Activated CD8-positive, alpha-beta memory T cell treated with anti-CD3 and anti-CD28 coated beads for 4 hours (primary cell): ENCODE data around the gene OSBPL6.
"Not testable (repeated sequence)": the region's sequence is repeated elsewhere in the genome, so short reads cannot be mapped to it uniquely, and the experiment has no call there.

Experiments
- DNase-seq, 2 donors: peaks; one replicate each; pipeline ENCODE4 v3.0.0-alpha.2; 2020; ENCODE audit warnings: low read depth in 2 of 2

Gene OSBPL6

GRCh38 chr2:178350051-178350450, 155.7 kb downstream of the OSBPL6 start:
- no peak for DNase-seq

GRCh38 chr2:178357704-178358103, 163.4 kb downstream of the OSBPL6 start:
- DNase-seq = not testable (repeated sequence)

DNA sequence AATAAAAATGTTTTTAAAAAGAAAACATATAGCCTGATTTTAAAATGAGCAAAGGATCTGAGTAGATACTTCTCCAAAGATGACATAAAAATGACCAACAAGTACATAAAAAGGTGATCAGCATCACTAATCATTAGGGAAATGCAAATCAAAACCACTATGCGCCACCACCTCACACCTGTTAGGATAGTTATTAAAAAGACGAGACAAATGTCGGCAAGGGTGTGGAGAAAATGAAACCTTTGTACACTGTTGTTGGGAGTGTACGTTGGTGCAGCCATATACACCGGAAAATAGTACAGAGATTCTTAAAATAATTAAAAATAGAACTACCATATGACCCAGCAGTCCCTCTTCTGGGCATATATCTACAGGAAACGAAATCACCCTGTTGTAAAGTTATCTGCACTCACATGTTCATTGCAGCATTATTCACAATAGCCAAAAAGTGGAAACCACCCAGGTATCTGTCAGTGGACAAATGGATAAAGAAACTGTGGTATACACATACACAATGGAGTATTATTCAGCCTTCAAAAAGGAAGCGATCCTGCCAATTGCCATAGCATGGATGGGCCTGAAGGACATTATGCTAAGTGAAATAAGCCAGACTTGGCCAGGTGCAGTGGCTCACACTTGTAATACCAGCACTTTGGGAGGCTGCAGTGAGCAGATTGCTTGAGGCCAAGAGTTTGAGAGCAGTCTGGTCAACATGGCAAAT, 165.0 kb downstream of the OSBPL6 start:
- no peak for DNase-seq

DNA sequence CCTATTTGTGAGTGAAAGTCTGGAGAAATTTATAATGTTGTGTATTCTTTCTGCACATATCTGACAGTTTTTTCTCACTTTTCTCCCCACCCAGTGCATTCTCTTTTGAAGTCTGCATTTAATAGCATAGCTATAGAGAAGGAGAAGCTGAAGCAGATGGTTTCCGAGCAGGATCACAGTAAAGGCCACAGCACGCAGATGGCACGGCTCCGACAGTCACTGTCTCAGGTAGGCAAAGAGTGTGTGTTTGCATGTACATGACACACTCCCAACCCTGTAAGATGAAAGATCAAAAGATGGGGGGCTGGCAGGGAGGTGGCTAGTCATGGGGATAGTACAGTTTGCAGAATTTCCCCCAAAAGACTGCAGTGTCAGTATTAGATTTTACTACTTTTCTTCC, 167.3 kb downstream of the OSBPL6 start:
- no peak for DNase-seq

DNA sequence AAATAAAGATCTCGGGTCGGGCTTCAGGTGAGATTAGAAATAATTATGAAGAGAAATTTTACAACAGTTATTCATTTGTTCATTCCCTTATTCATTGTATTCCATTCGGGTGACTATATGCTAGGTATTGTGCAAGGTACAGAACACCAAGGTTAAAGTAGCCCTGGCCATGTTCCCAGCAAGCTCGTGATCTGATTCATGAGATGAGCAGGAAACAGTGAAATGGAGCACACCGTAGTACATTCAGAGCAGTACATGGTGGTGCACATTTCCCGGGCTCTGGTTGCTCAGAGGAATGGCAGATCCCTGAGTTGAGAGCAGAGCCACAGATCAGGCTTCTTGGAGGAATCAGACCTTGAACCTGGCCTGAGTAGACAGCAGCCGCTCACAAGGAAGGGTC, 168.9 kb downstream of the OSBPL6 start:
- DNase-seq = no peak

GRCh38 chr2:178365116-178365515, 170.8 kb downstream of the OSBPL6 start:
- no peak for DNase-seq

- DNase-seq = no peak
These were observed 172.1 kb downstream of the OSBPL6 start for GRCh38 chr2:178366412-178366811.

DNA sequence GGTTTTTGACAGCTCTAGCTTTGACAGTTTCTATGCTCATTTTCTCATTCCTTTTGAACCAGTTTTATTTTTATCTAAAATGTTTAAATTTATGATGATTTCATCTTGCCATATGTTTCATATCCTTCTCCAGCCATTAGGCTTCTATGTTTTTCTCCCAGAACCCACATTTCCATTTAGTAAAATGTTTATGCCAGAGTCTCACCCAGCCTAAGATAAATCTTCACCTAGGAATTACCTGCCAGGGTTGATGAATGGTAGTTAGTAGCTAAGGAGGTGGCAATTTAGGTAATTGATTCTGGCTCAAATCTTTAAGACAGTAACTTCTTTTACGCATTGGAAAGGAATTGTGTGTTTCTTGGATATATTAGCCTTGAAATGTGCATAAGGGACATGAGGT, 173.0 kb downstream of the OSBPL6 start:
- DNase-seq = no peak

- DNase-seq = no peak
These were observed 180.6 kb downstream of the OSBPL6 start for GRCh38 chr2:178374865-178375264.

- DNase-seq = no peak
These were observed 182.7 kb downstream of the OSBPL6 start for GRCh38 chr2:178377046-178377445.

- DNase-seq = no peak
These were observed 185.1 kb downstream of the OSBPL6 start for GRCh38 chr2:178379162-178380004.

DNA sequence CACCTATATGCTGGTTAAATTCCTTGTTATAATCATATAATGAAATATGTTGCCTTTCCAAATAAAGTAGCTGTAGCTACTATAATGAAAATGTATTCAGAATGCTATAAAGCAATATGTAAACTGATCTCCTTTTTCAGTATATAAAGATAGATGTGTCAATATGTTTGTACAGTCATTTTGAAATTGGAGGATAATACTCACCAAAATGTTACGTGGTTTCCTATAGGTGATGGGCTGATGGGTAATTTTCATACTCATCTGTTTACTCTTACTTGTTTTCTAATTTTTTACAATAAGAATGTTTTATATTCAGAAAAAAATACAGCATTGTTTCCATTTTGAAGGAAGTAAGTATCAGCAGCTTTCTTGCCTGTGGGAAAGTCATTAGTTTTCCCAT, 186.5 kb downstream of the OSBPL6 start:
- DNase-seq = no peak

GRCh38 chr2:178383718-178384117, 189.4 kb downstream of the OSBPL6 start:
- no peak for DNase-seq

DNA sequence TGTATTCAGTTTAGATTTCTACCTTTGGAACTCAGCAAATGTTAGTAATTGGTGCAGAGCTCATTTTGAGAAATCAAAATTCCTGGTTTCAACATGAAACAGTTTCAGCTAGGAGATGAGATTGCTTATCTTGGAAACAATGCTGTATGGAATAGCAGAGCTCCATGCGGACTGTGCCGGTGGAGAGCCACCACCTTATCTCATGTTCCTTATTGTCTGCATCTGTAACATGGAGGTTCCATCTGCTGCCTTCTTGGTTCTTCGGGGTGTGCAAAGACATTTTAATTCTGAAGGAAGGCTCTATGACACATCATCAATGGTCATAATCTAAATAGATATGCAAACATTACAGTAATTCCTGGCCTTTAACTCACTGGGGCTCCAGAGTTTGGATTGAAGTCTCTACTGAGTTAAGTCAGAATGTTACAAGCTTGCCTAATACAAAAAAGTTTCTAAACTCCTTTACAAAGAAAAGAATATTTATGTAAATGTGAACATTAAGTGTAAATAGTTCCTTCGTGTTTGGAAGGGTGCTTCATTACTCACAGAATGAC, 191.4 kb downstream of the OSBPL6 start:
- DNase-seq = no peak

DNA sequence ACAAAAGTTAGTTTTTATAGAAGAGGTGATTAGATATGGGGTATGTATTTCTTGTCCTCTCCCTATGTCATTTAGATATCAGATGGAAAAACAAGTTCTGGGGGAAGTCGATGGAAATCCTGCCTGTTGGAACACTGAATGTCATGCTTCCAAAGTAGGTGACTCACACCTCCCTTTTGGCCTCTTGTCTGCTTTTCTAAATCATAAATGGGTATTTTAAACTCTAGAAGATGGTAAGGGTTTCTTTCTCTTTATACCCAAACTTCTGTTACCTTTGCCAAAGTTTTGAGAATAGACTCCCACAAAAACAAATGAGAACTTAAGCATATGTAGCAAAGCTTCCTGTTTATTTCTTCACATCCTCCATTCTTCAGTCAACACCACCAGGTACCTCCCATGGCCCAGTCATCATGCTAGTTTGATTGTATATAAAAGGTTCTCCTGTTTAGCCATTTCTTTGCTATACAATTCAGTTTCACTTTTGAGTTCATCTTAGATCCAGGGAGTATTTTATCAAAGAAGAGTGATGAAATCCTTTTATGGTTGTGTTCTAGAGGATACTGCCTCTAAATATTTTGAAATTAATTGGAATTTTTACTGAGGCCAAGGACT, 192.8 kb downstream of the OSBPL6 start:
- DNase-seq = no peak

DNA sequence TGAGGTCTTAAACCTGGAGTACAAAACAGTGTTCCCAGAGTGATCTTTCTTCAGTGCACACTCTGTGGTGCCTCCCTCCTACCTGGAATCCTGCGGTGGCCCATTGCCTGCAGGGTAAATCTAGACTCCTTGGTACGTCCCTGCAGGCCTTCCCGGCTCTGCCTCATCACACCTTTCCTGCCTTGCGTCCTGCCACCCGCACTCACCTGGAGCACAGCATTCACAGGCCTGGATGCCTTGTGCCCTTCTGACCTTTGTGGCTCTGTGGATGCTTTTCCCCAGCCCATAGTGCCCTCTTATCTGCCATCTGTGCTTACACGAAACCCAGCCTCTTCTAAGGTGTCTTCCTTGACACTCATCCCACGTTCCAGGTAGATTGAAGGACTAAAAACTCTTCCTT, 194.0 kb downstream of the OSBPL6 start:
- no peak for DNase-seq

DNA sequence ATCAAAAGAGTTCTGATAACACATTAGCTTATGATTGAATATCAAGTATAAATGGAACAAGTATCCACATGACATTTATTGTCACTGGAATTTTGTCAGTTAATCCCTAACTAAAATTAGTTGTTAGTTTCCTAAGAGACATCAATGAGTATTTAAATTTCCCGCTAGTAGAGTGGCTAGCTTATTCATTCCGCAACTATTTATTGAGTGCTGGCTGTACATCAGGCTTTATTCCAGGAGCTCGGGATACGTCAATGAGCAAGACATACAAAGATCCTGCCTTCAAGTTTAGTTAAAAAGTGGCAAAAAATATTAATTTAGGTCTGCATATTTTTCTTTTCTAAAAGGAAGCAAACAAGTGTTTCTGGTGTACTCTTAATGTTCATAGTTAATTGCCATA, 197.4 kb downstream of the OSBPL6 start:
- no peak for DNase-seq

GRCh38 chr2:178392215-178392614, 197.9 kb downstream of the OSBPL6 start:
- no peak for DNase-seq

DNA sequence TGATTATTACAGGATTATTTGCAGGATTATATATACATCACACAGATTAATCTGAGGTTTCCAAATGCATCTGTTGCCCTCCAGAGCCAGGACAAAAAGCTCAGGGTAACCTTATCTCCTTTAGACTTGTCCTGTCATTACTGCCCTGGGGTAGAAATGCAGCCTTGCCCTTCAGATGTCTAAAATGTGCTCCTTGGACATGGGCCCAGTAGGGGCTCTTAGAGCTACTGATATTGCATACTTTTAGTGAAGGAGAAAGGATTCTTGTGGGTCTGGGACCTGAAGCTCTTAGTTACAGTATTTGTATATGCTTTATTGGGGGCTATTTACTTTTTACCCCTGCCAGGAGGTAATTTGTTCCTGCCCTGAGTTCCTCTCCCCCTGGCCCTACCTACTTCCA, 200.5 kb downstream of the OSBPL6 start:
- no peak for DNase-seq

DNA sequence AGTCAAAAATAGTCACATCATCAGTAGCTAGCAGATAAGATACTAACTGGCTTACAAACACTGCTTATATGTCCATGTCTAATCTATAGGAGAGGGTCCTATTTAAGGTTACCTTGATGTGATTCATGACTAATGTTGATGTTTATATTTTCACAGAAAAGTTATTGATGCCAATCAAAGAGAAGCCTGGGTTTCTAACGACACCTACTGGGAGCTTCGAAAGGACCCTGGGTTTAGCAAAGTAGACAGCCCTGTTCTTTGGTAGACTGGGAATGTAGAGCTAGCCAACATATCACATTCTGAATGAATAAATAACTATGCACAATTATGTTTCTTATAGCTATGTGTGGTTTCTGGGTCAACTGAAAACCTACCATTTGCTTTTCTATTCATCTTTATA, 201.0 kb downstream of the OSBPL6 start:
- DNase-seq = no peak

- no peak for DNase-seq
These were observed 201.7 kb downstream of the OSBPL6 start for GRCh38 chr2:178395941-178396570.

GRCh38 chr2:178397002-178397605, 202.8 kb downstream of the OSBPL6 start:
- DNase-seq = no peak
